NCI-H2196 (cell line): ENCODE data around the gene METTL2A.
A peak's percentile ranks its signal among the peaks of the same experiment; 100 is the strongest.
"Not testable (repeated sequence)": the region's sequence is repeated elsewhere in the genome, so short reads cannot be mapped to it uniquely, and the experiment has no call there.

Source experiments
- DNase-seq: peaks from one replicate; lab custom pipeline; 2025; ENCODE audit not compliant: unreplicated experiment; lab: John Stamatoyannopoulos, UW

Gene METTL2A, protein sequence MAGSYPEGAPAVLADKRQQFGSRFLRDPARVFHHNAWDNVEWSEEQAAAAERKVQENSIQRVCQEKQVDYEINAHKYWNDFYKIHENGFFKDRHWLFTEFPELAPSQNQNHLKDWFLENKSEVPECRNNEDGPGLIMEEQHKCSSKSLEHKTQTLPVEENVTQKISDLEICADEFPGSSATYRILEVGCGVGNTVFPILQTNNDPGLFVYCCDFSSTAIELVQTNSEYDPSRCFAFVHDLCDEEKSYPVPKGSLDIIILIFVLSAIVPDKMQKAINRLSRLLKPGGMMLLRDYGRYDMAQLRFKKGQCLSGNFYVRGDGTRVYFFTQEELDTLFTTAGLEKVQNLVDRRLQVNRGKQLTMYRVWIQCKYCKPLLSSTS

GRCh38 chr17:62423647-62424461, at the start of gene METTL2A:
METTL2A (plus strand) TSS chr17:62423897; CDS start chr17:62423903, 6 bp downstream.
- peak; percentile 92 for DNase-seq

- no peak for DNase-seq
Observed at GRCh38 chr17:62380253-62380652, 43.4 kb upstream of the METTL2A start, which contains the start of gene EFCAB3. EFCAB3 (plus strand) TSS chr17:62380553; CDS start chr17:62382980, 2,427 bp downstream.

DNA sequence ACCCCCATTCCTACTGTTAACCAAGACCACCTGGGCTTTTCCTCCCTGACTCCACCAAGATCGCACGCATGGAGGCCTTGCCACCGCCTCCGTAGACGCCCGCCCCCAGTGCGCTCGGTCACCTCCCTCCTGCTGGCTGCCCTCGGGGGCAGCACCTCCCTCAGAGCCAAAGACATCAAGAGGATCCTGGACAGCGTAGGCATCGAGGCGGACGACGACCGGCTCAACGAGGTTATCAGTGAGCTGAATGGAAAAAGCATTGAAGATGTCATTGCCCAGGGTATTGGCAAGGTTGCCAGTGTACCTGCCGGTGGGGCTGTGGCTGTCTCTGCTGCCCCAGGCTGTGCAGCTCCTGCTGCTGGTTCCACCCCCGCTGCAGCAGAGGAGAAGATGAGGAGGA, 42.1 kb upstream of the METTL2A start:
- DNase-seq = no peak

- no peak for DNase-seq
Observed at GRCh38 chr17:62388856-62389255, 34.8 kb upstream of the METTL2A start.

DNA sequence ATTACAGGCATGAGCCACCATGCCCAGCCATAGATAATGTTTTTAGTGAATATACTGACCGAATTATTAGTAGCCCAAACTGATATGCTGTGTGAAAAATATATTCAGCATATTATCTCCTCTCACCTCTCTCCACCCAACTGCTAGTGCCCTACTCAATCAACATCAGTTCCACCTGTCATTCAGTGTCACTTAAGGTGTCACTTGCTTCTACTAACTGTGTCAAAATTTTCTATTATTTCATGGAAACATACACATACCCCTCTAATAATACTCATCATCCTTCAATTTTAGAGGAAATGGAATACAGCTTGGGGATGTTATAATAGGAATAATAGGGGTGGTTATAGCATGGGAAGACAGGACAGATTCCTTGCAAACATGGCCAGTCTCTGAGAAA, 30.8 kb upstream of the METTL2A start:
- DNase-seq = no peak

- DNase-seq = no peak
Observed at GRCh38 chr17:62398891-62399290, 24.8 kb upstream of the METTL2A start.

- DNase-seq = no peak
Observed at GRCh38 chr17:62405451-62405850, 18.2 kb upstream of the METTL2A start.

- DNase-seq = not testable (repeated sequence)
Observed at GRCh38 chr17:62413090-62413489, 10.6 kb upstream of the METTL2A start.

- not testable (repeated sequence) for DNase-seq
Observed at GRCh38 chr17:62426214-62426613, 2.5 kb downstream of the METTL2A start.

- not testable (repeated sequence) for DNase-seq
Observed at GRCh38 chr17:62435251-62435650, 11.6 kb downstream of the METTL2A start.

DNA sequence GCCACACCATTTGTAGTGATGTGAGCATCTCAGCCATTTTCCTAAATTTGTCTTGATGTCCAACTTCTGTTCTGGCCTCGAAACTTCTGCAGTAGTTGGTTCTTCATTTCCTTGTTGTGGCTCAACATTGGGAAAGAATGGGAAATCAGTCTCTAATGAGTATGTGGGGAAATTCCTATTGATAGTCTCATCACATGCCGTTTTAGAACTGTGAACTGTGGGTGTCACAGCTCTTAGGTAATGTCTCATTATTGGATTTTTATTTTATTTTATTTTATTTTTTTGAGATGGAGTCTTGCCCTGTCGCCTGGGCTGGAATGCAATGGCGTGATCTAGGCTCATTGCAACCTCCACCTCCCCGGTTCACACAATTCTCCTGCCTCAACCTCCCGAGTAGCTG, 17.5 kb downstream of the METTL2A start:
- not testable (repeated sequence) for DNase-seq

- DNase-seq = no peak
Observed at GRCh38 chr17:62444063-62444462, 20.4 kb downstream of the METTL2A start.

DNA sequence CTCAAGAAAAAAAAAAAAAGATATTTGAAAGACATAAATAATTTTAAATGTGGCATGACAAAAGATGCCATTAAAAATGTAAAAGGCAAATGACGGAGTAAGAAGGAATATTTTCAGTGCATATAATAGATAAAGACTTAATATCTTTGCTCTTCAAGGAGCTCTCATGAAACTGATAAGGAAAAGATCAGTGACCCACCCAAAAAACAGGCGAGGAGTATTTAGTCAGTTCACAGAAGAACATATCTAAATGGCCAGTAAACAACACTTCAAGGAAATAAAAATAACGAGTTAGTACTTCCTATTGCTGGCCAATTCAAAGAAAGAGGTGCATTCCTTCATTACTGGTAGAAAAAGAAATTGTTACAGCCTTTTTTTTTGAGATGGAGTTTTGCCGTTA, 22.1 kb downstream of the METTL2A start:
- not testable (repeated sequence) for DNase-seq

DNA sequence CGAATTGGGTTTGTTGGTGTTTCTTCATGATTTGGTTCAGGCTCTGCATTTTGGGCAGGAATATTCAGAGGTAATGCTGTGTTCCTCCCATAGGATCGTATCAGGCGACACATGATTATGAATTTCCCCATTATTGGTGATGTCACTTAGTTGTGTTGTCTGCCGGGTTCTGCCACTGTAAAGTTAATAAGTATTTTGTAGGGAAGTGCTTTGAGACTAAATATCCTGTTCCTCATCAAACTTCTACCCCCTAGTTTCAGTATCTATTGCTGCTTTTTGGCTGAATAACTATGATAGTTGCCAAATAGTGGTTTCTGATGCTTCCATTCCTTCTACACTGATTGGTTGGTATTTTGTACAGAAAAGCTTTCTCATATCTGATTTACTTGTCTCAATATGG, 28.5 kb downstream of the METTL2A start:
- not testable (repeated sequence) for DNase-seq

DNA sequence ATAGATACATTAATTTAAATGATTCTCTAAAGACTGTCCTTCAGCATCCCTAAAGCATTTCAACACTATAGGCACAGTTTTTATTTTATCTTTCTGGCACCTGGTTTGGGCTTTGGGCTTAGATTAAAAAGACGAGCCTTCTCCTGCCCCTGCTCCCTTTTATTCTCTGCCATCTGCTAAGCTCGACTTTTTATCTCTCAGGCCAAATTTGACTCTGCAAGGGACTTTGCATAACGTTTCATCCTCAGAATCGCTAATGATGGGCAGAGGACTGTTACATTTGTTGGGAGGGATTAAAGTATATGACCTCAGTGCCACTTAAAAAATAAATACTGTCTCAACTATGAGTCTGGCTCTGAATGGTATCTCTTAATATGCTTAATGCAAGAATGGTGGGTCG, 29.3 kb downstream of the METTL2A start:
- not testable (repeated sequence) for DNase-seq

GRCh38 chr17:62453656-62454055, 30.0 kb downstream of the METTL2A start:
- not testable (repeated sequence) for DNase-seq

GRCh38 chr17:62454111-62454510, 30.4 kb downstream of the METTL2A start:
- not testable (repeated sequence) for DNase-seq

- DNase-seq = no peak
Observed at GRCh38 chr17:62456016-62456415, 32.3 kb downstream of the METTL2A start.

DNA sequence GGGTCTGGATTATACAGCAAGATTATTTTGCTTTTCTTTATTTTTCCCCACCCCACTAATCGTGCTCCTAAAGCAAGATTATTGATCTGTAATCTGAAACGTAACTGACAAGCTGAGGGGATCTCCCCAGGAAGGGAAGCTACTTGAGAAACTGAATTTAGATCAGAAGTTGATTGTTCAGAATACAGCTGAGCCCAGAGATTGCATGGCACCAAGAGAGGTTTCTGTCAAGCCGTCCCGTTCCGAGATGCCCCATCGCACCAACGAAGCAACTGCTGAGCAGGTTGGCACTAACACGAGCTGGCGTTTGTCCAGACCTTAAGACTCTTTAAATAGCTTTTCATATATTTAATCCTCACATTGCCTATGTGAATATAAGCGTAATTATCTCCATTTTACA, 34.8 kb downstream of the METTL2A start:
- not testable (repeated sequence) for DNase-seq

- not testable (repeated sequence) for DNase-seq
Observed at GRCh38 chr17:62464422-62464821, 40.7 kb downstream of the METTL2A start.

GRCh38 chr17:62465271-62465670, 41.6 kb downstream of the METTL2A start:
- not testable (repeated sequence) for DNase-seq
